ENCODE measurements around the gene LCP1.

Gene LCP1

DNA sequence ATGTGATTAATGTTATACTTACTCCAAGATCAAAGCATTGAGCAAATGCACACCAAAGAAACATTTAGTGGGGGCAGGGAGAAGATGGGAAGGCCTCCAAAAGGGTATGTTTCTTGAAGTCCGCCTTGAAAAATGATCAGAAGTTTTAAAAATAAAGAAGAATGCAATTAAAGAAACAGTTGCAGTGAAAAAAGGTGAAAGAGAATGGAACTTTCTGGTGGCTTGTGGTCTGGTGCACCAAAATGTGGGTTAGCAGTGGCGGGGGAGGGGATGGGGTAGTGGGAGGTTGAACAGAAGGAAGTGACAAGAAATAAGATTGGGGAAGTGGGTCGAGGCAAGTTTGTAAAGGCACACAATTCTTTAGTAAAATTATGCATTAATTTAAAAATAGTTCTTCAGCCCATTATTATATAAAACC is 2.5 kb downstream of the LCP1 start:
- DNase-seq (ENCODE audit: extremely low read depth, low read depth): no peak
- TF ChIP-seq, protein P1, sequence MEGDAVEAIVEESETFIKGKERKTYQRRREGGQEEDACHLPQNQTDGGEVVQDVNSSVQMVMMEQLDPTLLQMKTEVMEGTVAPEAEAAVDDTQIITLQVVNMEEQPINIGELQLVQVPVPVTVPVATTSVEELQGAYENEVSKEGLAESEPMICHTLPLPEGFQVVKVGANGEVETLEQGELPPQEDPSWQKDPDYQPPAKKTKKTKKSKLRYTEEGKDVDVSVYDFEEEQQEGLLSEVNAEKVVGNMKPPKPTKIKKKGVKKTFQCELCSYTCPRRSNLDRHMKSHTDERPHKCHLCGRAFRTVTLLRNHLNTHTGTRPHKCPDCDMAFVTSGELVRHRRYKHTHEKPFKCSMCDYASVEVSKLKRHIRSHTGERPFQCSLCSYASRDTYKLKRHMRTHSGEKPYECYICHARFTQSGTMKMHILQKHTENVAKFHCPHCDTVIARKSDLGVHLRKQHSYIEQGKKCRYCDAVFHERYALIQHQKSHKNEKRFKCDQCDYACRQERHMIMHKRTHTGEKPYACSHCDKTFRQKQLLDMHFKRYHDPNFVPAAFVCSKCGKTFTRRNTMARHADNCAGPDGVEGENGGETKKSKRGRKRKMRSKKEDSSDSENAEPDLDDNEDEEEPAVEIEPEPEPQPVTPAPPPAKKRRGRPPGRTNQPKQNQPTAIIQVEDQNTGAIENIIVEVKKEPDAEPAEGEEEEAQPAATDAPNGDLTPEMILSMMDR (IDR thresholded peaks at IDR 0.05; ENCODE audit: low read depth, low read length): no peak

DNA sequence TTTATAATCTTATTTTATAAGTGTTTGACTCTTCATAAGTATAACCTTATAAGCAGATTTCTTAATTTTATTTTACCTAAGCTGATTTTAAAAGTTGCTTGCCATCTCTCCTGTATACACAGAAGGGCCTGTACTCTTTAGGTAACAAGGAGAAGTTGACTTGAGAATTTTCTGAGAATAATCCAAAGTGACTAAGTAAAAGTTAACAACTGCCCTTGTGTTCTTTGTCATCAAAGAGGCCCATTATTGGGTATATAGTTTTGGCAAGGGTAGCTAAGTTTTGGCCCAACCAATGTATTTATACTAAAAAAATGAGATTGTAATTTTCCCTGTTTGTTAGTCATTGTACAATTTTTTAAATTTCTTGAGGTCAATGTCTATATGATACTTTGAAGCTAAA is 3.2 kb downstream of the LCP1 start:
- TF ChIP-seq, protein P1 (IDR thresholded peaks at IDR 0.05; ENCODE audit: low read depth, low read length): no peak

DNA sequence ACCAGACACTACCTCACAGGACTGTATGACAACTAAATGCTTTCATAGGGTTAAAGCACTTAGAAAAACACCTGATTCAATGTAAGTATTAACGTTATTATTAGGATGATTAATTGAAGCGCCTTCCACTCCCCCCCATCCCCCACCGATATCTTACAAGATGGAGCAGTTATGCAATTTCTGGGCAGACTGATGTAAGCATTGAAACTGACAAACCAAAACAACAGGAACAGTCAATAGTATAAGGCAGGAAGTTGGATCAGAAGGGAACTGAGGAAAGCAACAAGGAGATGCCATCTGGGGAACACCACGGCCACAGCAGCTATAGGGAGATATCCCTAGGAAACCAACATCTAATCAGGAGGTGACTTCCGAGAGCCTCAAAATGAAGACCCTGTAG is 3.8 kb downstream of the LCP1 start:
- DNase-seq (ENCODE audit: extremely low read depth, low read depth): no peak
- TF ChIP-seq, protein P1 (IDR thresholded peaks at IDR 0.05; ENCODE audit: low read depth, low read length): no peak

More for the DNA sequence above, 3.2 kb downstream of the LCP1 start:
- no peak for DNase-seq (ENCODE audit: extremely low read depth, low read depth)

DNA sequence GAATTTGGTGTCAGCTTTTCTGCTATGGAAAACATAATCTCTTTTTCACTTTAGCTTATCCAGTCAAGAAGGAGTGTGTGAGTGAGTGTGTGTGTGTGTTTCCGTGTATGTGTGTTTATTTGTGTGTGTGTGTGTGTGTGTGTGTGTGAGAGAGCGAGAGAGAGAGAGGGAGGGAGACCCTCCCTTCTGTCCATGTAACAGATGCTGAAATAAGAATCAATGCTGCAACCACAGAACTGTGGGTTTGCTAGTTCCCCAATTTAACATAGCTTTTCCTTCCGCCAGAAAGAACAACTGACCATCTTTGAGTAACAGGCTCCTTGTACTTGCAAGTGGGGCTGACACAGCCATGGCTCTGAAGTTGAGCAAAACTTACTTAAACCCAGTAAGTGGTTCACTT is 5.2 kb downstream of the LCP1 start:
- DNase-seq (ENCODE audit: extremely low read depth, low read depth): no peak
- TF ChIP-seq, protein P1 (IDR thresholded peaks at IDR 0.05; ENCODE audit: low read depth, low read length): no peak

DNA sequence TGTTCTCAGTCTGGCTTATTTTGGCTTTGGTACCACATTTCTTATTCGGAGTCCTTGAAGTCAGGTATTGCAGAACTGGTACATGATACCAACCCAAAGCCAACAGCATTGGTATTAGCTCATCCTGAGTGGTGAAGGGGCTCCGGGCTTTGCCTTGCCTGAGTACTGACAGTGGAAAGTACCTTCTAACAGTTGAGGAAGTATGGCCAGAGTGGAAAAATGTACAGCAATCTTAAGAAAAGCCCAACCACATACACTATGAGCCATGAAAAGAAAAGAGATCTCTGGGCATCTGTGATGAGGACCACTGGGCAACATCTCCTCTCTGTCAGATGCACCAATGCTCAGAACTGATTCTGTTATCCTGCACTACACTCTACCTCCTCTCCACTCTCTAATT is 8.3 kb downstream of the LCP1 start:
- DNase-seq (ENCODE audit: extremely low read depth, low read depth): no peak

DNA sequence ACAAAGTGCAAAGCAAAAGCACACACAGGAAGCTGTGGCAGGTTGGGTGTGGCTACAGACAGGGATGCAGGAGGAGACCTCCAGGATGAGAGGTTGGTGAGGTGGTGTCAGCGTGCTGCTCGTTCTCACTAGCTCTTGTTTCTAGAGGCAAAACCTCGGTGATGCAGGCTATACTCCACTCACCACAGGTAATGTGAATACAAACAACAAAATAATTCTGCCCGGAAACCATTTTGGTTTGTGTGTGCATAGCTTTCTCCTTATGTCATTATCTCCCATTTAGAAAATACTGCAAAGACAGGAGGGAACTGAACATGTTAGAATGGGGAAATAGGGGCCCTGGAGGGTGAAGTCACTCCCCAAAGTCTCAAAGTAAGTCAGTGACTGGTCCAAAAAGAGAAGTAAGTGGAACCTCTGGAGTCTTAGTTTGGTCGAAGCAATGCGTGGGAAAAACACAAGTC is 9.4 kb downstream of the LCP1 start:
- TF ChIP-seq, protein P1 (IDR thresholded peaks at IDR 0.05; ENCODE audit: low read depth, low read length): no peak
- no peak for DNase-seq (ENCODE audit: extremely low read depth, low read depth)

More for the DNA sequence above, 8.3 kb downstream of the LCP1 start:
- TF ChIP-seq, protein P1 (IDR thresholded peaks at IDR 0.05; ENCODE audit: low read depth, low read length): no peak

DNA sequence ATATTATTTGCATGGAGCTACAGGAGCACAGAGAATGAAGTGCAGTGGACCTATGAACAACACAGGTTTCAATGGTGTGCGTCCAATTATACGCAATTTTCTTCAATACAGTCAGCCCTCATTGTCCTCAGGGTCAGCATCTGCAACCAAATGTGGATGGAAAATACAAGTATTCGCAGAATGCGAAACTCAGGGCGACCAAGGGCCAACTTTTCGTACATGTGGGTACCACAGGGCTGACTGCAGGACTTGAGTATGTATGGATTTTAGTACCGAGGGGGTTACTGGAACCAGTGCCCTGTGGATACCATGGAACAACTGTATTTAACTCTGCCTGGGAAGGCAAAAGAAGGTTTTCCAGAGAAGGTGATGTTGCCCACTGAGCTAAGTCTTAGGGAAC is 10.2 kb downstream of the LCP1 start:
- TF ChIP-seq, protein P1 (IDR thresholded peaks at IDR 0.05; ENCODE audit: low read depth, low read length): no peak
- no peak for DNase-seq (ENCODE audit: extremely low read depth, low read depth)

Data from AG09319 (cell line).